Activated CD4-positive, alpha-beta T cell treated with anti-CD3 and anti-CD28 coated beads, Interleukin-2, amount 50 U/mL, for 48 hours (primary cell): Measurements from ENCODE around the gene SIK3.
"Not testable (repeated sequence)": the region's sequence is repeated elsewhere in the genome, so short reads cannot be mapped to it uniquely, and the experiment has no call there.

Source experiments
- DNase-seq, 2 experiments: peaks; one replicate each; pipeline ENCODE4 v3.0.0-alpha.2; 2020

The SIK3 gene

GRCh38 chr11:117074119-117074518 is 24.1 kb downstream of the SIK3 start:
- no peak for DNase-seq

- no peak for DNase-seq
Observed at GRCh38 chr11:117073539-117073938, 24.7 kb downstream of the SIK3 start.

GRCh38 chr11:117072517-117073461 is 25.4 kb downstream of the SIK3 start:
- no peak for DNase-seq

- DNase-seq = no peak
Observed at GRCh38 chr11:117071344-117071787, 26.9 kb downstream of the SIK3 start.

GRCh38 chr11:117070016-117070415 is 28.2 kb downstream of the SIK3 start:
- no peak for DNase-seq

GRCh38 chr11:117068303-117068860 is 29.8 kb downstream of the SIK3 start:
- no peak for DNase-seq

GRCh38 chr11:117066959-117067358 is 31.3 kb downstream of the SIK3 start:
- no peak for DNase-seq

GRCh38 chr11:117064275-117064674 is 34.0 kb downstream of the SIK3 start:
- no peak for DNase-seq

- no peak for DNase-seq
Observed at GRCh38 chr11:117062498-117062897, 35.7 kb downstream of the SIK3 start.

- no peak for DNase-seq
Observed at GRCh38 chr11:117061256-117061655, 37.0 kb downstream of the SIK3 start.

- DNase-seq = no peak
Observed at GRCh38 chr11:117059611-117060148, 38.5 kb downstream of the SIK3 start.

- no peak for DNase-seq
Observed at GRCh38 chr11:117058761-117059261, 39.4 kb downstream of the SIK3 start.

- DNase-seq = no peak
Observed at GRCh38 chr11:117057727-117058126, 40.5 kb downstream of the SIK3 start.

- no peak for DNase-seq
Observed at GRCh38 chr11:117057317-117057716, 40.9 kb downstream of the SIK3 start.

GRCh38 chr11:117055469-117055868 is 42.8 kb downstream of the SIK3 start:
- no peak for DNase-seq

GRCh38 chr11:117054382-117054781 is 43.8 kb downstream of the SIK3 start:
- DNase-seq = no peak

GRCh38 chr11:117052196-117053149 is 45.8 kb downstream of the SIK3 start:
- DNase-seq = no peak

- not testable (repeated sequence) for DNase-seq
Observed at GRCh38 chr11:117050121-117050520, 48.1 kb downstream of the SIK3 start.

- DNase-seq = not testable (repeated sequence)
Observed at GRCh38 chr11:117046627-117047026, 51.6 kb downstream of the SIK3 start.

GRCh38 chr11:117045956-117046355 is 52.3 kb downstream of the SIK3 start:
- no peak for DNase-seq

GRCh38 chr11:117045196-117045595 is 53.0 kb downstream of the SIK3 start:
- no peak for DNase-seq

GRCh38 chr11:117044287-117045035 is 53.8 kb downstream of the SIK3 start:
- DNase-seq = no peak
